ENCODE data around the gene ID2.

Gene ID2, protein sequence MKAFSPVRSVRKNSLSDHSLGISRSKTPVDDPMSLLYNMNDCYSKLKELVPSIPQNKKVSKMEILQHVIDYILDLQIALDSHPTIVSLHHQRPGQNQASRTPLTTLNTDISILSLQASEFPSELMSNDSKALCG

DNA sequence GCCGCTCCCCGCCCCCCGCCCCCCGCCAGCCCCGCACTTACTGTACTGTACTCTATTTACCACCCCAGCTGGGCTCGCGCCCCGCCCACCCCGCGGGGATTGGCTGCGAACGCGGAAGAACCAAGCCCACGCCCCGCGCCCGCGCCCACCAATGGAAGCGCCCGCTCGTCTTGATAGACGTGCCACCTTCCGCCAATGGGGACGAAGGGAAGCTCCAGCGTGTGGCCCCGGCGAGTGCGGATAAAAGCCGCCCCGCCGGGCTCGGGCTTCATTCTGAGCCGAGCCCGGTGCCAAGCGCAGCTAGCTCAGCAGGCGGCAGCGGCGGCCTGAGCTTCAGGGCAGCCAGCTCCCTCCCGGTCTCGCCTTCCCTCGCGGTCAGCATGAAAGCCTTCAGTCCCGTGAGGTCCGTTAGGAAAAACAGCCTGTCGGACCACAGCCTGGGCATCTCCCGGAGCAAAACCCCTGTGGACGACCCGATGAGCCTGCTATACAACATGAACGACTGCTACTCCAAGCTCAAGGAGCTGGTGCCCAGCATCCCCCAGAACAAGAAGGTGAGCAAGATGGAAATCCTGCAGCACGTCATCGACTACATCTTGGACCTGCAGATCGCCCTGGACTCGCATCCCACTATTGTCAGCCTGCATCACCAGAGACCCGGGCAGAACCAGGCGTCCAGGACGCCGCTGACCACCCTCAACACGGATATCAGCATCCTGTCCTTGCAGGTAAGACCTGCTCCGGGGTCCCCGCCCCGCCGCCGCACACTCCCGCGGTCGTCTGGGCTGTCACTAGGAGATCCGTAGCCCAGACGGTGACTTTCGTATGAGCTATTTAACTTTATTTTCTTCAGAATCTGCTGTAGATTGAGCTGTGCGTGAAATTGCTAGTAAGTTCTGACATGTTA is at the start of gene ID2:
ID2 (plus strand) TSS at position 271 of the 907 bp plus-strand sequence; CDS start at position 381, 110 bp downstream.
- peak within 1 kb of the TSS; percentile 91 for H3K27ac ChIP-seq
- TF ChIP-seq, protein P1, sequence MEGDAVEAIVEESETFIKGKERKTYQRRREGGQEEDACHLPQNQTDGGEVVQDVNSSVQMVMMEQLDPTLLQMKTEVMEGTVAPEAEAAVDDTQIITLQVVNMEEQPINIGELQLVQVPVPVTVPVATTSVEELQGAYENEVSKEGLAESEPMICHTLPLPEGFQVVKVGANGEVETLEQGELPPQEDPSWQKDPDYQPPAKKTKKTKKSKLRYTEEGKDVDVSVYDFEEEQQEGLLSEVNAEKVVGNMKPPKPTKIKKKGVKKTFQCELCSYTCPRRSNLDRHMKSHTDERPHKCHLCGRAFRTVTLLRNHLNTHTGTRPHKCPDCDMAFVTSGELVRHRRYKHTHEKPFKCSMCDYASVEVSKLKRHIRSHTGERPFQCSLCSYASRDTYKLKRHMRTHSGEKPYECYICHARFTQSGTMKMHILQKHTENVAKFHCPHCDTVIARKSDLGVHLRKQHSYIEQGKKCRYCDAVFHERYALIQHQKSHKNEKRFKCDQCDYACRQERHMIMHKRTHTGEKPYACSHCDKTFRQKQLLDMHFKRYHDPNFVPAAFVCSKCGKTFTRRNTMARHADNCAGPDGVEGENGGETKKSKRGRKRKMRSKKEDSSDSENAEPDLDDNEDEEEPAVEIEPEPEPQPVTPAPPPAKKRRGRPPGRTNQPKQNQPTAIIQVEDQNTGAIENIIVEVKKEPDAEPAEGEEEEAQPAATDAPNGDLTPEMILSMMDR (conservative IDR thresholded peaks at IDR 0.05) = no peak

DNA sequence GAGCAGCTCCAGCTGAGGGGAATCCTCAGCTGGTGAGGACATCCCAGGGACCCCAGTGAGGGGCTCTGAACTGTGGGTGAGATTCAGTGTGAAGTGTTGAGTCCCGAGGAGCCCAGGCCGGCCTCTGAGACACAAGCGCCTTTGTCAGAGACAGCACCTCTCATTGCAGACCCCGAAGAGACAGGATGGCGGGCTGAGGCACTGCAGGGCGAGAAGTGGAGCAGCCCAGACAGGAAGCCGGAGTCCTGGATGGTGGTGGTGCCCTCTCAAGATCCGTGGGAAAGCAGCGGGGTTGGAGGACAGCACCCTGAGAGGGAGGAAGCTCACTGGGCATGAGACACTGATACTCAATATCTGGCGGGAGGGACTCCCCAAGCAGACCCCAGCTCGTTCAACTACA is 49.1 kb upstream of the ID2 start:
- TF ChIP-seq, protein P1 (conservative IDR thresholded peaks at IDR 0.05) = no peak
- H3K27ac ChIP-seq = no peak overlapping the region

DNA sequence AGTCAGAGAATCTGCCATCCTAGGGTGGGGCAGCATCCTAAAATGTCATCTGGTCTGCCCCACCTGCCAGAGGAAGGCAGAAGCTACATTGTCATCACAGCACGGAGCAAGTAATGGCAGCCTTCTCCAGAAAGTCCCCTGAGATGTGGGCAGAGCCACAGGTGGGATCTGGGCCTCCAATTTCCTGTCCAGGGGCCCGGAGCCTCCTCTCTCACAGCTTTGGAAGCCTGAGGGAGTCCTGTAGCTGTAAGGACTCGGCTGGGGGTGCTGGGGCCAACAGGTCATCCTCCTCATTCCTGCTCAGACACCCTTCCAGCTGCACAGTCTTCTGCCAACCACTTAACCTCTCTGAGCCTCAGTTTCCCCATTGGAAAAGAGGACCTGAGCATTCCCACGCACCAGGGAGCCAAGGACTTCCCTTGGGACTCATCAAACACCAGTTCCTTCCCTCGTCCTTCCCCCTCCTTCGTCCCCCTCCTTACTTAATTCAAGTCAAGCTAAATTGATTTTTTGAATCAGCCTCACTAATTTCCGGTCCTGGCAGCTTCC is 48.6 kb upstream of the ID2 start:
- no peak overlapping the region for H3K27ac ChIP-seq
- TF ChIP-seq, protein P1 (conservative IDR thresholded peaks at IDR 0.05) = no peak

DNA sequence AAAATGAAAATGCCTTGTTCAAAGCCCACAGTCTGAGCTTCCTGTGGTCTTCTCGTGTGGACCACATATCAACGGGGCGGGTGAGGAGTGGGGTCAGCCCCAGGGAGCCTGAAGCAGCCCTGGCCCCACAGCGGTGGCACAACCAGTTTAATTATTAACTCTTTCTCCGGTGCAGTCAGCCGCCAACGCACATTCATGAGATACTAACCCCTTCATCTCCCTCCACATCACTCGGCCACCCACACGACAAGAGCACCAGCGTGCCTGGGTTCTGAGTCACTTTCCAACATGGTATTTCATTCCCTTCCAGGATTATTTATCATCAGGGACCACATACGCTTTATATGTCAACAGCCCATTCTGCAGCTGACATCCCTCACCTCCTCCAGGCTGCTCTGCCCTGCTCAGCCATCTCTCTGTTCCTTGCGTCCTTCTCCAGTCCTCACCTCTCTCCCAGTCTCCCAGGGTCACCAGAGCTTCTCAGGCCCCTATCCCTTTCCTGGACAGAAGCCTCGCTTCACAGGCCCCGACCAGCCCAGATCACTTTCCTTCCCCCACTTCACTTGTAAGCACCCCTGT is 48.0 kb upstream of the ID2 start:
- no peak overlapping the region for H3K27ac ChIP-seq
- TF ChIP-seq, protein P1 (conservative IDR thresholded peaks at IDR 0.05) = no peak

DNA sequence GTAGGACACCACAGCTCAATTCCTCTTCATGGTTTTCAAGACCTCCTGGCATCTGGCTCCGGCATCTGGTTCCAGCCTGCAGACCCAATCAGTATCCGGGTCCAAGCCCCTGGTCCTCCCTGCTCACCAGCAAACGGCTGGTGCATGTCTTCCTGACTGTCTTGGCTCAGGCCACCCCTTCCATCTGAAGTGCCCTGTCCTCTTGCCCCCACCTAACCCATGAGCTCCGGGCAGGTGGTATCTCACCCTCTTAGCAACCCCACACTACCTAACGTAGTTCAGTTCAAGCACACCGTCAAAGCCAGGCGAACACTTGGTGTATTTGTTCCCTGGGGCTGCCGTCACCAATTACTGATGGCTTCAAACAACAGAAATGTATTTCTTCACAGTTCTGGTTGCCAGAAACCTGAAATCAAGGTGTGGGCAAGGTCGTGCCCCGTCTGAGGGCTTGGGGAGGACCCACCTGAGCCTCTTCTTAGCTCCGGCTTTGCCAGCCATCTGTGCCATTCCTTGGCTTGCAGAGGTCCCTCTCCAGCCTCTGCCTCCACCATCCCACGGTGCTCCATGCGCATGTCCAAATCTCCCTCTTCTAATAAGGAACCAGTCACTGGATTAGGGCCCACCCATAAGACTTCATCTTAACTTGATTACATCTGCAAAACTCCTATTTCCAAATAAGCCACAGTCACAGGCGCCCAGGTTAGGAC is 47.2 kb upstream of the ID2 start:
- TF ChIP-seq, protein P1 (conservative IDR thresholded peaks at IDR 0.05) = no peak

DNA sequence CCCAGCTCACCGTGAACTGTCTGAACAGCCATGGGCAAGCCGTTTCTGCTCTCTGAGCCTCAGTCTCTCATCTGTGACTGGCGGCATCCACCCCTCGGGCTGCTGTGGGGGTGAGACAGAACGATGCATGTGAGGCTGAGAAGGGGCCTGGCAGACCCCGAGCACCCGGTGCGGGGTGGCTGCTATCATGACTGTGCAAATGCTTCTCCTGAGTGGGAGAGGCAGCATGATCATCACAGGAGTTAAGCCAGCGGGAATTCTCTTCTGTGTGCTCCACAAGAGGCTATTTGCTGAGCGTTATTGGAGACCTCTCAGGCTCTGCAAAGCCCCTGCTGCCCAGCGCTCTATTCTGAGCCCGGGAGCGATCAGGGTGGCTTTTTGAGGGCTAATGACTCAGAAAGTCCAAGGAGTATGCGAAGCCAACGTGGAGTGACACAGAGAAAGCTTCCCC is 45.8 kb upstream of the ID2 start:
- TF ChIP-seq, protein P1 (conservative IDR thresholded peaks at IDR 0.05) = no peak
- H3K27ac ChIP-seq = no peak overlapping the region

More for the DNA sequence above, 47.2 kb upstream of the ID2 start:
- H3K27ac ChIP-seq = no peak overlapping the region

All from VCaP (cell line).